HFFc6 (cell line): ENCODE measurements around the gene ATP13A2. TPM values are rescaled to one million over a fixed set of nuclear protein-coding genes. Genes with fewer than 3 reads are reported as not detected.

ENCODE experiments used
- DNase-seq: peaks from one replicate; pipeline ENCODE4 v3.0.0-alpha.2; 2018
- H3K27ac Mint-ChIP-seq: 2 replicates; pipeline ENCODE4 v1.8.0; 2020; ENCODE audit warnings: mild to moderate bottlenecking, mixed read lengths
- H3K27me3 Mint-ChIP-seq: 2 replicates; pipeline ENCODE4 v1.8.0; 2021; ENCODE audit warnings: mild to moderate bottlenecking, moderate library complexity, mixed read lengths; ENCODE audit not compliant: insufficient read depth
- H3K36me3 Mint-ChIP-seq: 2 replicates; pipeline ENCODE4 v1.8.0; 2021; ENCODE audit warnings: low read depth, mixed read lengths
- H3K4me1 Mint-ChIP-seq: 2 replicates; pipeline ENCODE4 v1.8.0; 2020; ENCODE audit warnings: low read depth, mixed read lengths
- H3K4me3 Mint-ChIP-seq: 2 replicates; pipeline ENCODE4 v1.8.0; 2020; ENCODE audit warnings: mild to moderate bottlenecking, moderate library complexity, mixed read lengths
- H3K9me3 Mint-ChIP-seq: 2 replicates; pipeline ENCODE4 v1.8.0; 2020; ENCODE audit warnings: mild to moderate bottlenecking, mixed read lengths
- CTCF ChIP-seq: fragments of 200-600 bp; sonication (generic); IDR thresholded peaks from 2 replicates; pipeline ENCODE4 v1.5.0; 2021; ENCODE audit warnings: antibody characterized with exemption, mild to moderate bottlenecking
- total RNA-seq, 6 experiments: library from RNA; stranded (reverse); fragmentation: NEBNext Ultra II Directional; extraction: Animal tissue kit (Norgen Biotek cat#: 25700); gene quantifications; 2 replicates in 1 of 6; 3 replicates in 5 of 6; pipeline ENCODE4 v1.2.3, GENCODE V29; 2021

ATP13A2 gene
- total RNA-seq, 6 experiments from 2014 or later = 26.8 to 33.6 (median 29.4) TPM

- TF ChIP-seq CTCF = no peak
- Mint-ChIP-seq H3K36me3 (peaks cover 33% of the 10 kb centered on the region), H3K27ac (no peak overlapping the region), H3K27me3 (no peaks in the 10 kb centered on the region), H3K9me3 (no peaks in the 10 kb centered on the region), H3K4me3 (no peak overlapping the region), H3K4me1 (no peaks in the 10 kb centered on the region)
- DNase-seq = no peak
These were observed 10.2 kb upstream of the ATP13A2 start for GRCh38 chr1:17021896-17022295.

- no peaks in the 10 kb centered on the region for H3K9me3 Mint-ChIP-seq
- peaks cover 10% of the 10 kb centered on the region for H3K4me1 Mint-ChIP-seq
- no peaks in the 10 kb centered on the region for H3K27me3 Mint-ChIP-seq
- H3K4me3 Mint-ChIP-seq = no peak overlapping the region
- no peak for TF ChIP-seq CTCF
- peaks cover 33% of the 10 kb centered on the region for H3K36me3 Mint-ChIP-seq
- DNase-seq = peak; percentile 34
- no peak overlapping the region for H3K27ac Mint-ChIP-seq
These were observed 8.8 kb upstream of the ATP13A2 start for GRCh38 chr1:17020502-17020901.

- Mint-ChIP-seq H3K9me3 (no peaks in the 10 kb centered on the region), H3K4me1 (peaks cover 10% of the 10 kb centered on the region)
These were observed 7.1 kb upstream of the ATP13A2 start for GRCh38 chr1:17018849-17019248.

GRCh38 chr1:17017435-17017834 lies 5.7 kb upstream of the ATP13A2 start:
- DNase-seq = no peak
- Mint-ChIP-seq H3K9me3 (no peaks in the 10 kb centered on the region), H3K4me3 (no peak overlapping the region), H3K4me1 (peaks cover 19% of the 10 kb centered on the region), H3K27me3 (peaks cover 3% of the 10 kb centered on the region; the same call in 1 of the 2 replicates), H3K27ac (no peak overlapping the region), H3K36me3 (peaks cover 28% of the 10 kb centered on the region)
- TF ChIP-seq CTCF = no peak

More at GRCh38 chr1:17018849-17019248, 7.1 kb upstream of the ATP13A2 start:
- H3K36me3 Mint-ChIP-seq = peaks cover 33% of the 10 kb centered on the region
- H3K4me3 Mint-ChIP-seq = no peak overlapping the region
- no peak overlapping the region for H3K27ac Mint-ChIP-seq
- peaks cover 3% of the 10 kb centered on the region; the same call in 1 of the 2 replicates for H3K27me3 Mint-ChIP-seq
- no peak for DNase-seq
- TF ChIP-seq CTCF = no peak

GRCh38 chr1:17016317-17016661 lies 4.6 kb upstream of the ATP13A2 start:
- Mint-ChIP-seq H3K36me3 (peaks cover 20% of the 10 kb centered on the region), H3K27ac (peak overlapping the region; percentile 4; the same call in 1 of the 2 replicates), H3K9me3 (no peaks in the 10 kb centered on the region), H3K4me1 (peaks cover 26% of the 10 kb centered on the region), H3K27me3 (peaks cover 8% of the 10 kb centered on the region), H3K4me3 (no peak overlapping the region)
- TF ChIP-seq CTCF = no peak
- DNase-seq = peak; percentile 64
